Thyroid gland (tissue), 4 donors: ENCODE results near the gene PUM2. TPM values are rescaled to one million over a fixed set of nuclear protein-coding genes. Genes with fewer than 3 reads are reported as not detected.
A peak's percentile ranks its signal among the peaks of the same experiment; 100 is the strongest.

Experiments used
- DNase-seq, 2 donors: peaks; one replicate each; pipeline ENCODE4 v3.0.0-alpha.2; 2019
- H3K27ac ChIP-seq, 3 donors: fragments of 200-600 bp; sonication (generic); 1 replicate in 2 of 3; 2 replicates in 1 of 3; pipeline ENCODE4 v1.5.1; 2016 to 2019; ENCODE audit warnings: mild to moderate bottlenecking in 1 of 3, moderate library complexity in 1 of 3
- H3K27me3 ChIP-seq: fragments of 200-600 bp; sonication (generic); one replicate; pipeline ENCODE4 v1.5.1; 2019
- H3K36me3 ChIP-seq, 2 donors: fragments of 200-600 bp; sonication (generic); one replicate each; pipeline ENCODE4 v1.5.1; 2016 to 2019
- H3K4me1 ChIP-seq, 2 donors: fragments of 200-600 bp; sonication (generic); one replicate each; pipeline ENCODE4 v1.5.1; 2017 to 2019
- H3K4me3 ChIP-seq, 3 donors: fragments of 200-600 bp; sonication (generic); replicated peaks in 1 of 3; 1 replicate in 2 of 3; 2 replicates in 1 of 3; pipeline ENCODE4 v1.5.1; 2016; ENCODE audit warnings: mild to moderate bottlenecking in 1 of 3
- H3K9me3 ChIP-seq: fragments of 200-600 bp; sonication (generic); one replicate; pipeline ENCODE4 v1.5.1; 2017
- POLR2A ChIP-seq, 2 donors: fragments of 450-650 bp; IDR thresholded peaks; one replicate each; pipeline ENCODE4 v1.6.1; 2017; ENCODE audit warnings: antibody characterized with exemption in 2 of 2, mild to moderate bottlenecking in 2 of 2, moderate library complexity in 1 of 2
- WGBS, 2 donors: methylation state at CpG; one replicate each; pipeline ENCODE4 v1.1.5; 2017; 5-methylcytosine and 5-hydroxymethylcytosine counted together
- intact Hi-C: fragments of 100-400 bp; cut with DNase I; formaldehyde crosslinking; loops from one replicate; pipeline ENCODE4 v1.15.1; 2023
- small RNA-seq: library from RNA; depleted of rRNA; stranded (forward); fragments of <200 nt; gene quantifications from one replicate; pipeline ENCODE3, GENCODE V24; 2016
- total RNA-seq, 4 donors: library from RNA; depleted of rRNA; stranded (reverse); fragments of >200 nt; gene quantifications; one replicate each; pipeline ENCODE4 v1.2.3, GENCODE V29; 2016
- TF ChIP-seq, protein P1 (sequence below), 6 experiments: fragments of 200-600 bp in 3 of 6; fragments of 450-650 bp in 3 of 6; sonication (generic) in 3 of 6; IDR thresholded peaks; one replicate each; pipeline ENCODE4 v1.5.1; 2016 to 2019; ENCODE audit warnings: antibody characterized with exemption in 6 of 6, mild to moderate bottlenecking in 2 of 6, inconsistent platforms in 1 of 6, moderate library complexity in 1 of 6

The PUM2 gene
- total RNA-seq, 4 donors from 2014 or later: 87.5 to 102 (median 91.8) TPM

DNA sequence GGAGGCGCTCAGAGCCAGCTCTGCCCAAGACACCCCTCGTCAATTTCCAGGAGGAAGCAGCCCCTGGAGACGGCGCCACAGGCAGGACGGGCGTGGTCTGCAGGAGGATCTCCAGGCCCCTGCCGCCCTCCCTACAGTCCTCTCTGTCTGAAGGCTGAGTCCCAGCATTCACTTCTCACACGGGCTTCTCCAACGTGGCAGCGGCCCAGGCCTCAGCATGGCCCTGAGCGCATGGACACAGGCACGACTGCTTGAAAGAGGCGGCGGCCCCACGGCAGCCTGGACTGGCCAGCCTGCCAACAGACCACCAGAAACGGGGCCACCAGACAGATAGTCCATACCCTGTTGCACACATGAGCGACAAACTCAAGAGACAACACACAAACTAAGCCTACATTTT lies 149.0 kb downstream of the PUM2 start:
- H3K27me3 ChIP-seq: no peaks in the 10 kb centered on the region
- H3K4me1 ChIP-seq: peaks cover 10 to 34% of the 10 kb centered on the region in 2 donors
- WGBS, 2 donors: 93 to 95% methylated on average over 16 to 17 of the region's 17 CpGs
- no peak for DNase-seq
- H3K36me3 ChIP-seq: no peaks in the 10 kb centered on the region
- no peak overlapping the region for H3K4me3 ChIP-seq
- TF ChIP-seq, protein P1, sequence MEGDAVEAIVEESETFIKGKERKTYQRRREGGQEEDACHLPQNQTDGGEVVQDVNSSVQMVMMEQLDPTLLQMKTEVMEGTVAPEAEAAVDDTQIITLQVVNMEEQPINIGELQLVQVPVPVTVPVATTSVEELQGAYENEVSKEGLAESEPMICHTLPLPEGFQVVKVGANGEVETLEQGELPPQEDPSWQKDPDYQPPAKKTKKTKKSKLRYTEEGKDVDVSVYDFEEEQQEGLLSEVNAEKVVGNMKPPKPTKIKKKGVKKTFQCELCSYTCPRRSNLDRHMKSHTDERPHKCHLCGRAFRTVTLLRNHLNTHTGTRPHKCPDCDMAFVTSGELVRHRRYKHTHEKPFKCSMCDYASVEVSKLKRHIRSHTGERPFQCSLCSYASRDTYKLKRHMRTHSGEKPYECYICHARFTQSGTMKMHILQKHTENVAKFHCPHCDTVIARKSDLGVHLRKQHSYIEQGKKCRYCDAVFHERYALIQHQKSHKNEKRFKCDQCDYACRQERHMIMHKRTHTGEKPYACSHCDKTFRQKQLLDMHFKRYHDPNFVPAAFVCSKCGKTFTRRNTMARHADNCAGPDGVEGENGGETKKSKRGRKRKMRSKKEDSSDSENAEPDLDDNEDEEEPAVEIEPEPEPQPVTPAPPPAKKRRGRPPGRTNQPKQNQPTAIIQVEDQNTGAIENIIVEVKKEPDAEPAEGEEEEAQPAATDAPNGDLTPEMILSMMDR (IDR thresholded peaks at IDR 0.05): no peak
- no peak for TF ChIP-seq POLR2A (IDR thresholded peaks at IDR 0.05)
- no peak overlapping the region for H3K27ac ChIP-seq
- intact Hi-C loops: no loop called here
- H3K9me3 ChIP-seq: no peaks in the 10 kb centered on the region

DNA sequence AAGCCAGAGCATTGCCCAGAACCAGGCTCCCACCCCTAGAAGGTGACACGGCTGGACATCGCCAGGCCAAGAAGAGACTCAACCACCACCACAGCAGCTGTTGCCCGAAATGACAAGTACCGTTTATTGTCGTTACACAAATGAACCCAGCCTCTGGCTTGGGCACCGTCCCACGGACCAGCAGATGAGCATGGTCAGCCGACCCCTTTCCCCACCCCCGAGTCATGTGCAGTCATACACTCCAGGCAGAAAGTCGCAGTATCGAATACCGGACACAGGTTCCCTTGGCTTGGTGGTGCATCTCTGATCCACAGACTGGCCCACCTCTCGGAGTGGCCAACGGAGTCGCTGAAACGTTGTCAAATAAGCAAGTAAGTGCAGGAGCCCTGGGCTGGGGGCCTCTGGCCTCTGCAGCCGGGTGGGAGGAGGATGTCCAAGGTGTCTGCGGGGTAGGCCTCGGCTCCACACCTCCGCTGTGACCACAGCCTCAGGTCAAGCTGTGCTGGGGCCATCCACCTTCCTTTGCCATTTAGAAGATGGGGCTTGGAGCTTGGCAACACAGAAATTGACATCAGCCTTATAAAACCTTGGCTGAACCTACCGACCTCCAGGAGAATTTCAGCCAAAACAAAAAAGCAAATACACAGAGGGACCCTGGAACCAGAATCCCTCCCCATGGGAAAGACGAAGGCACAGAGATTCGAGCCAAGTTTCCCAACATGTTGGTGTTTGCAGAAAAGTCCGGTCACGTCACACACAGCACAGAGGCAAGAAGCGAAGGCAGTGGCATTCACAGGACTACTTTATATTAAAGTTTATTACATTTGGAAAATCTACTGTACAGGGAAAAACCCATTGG lies 149.7 kb downstream of the PUM2 start:
- Histone ChIP-seq H3K4me1 (peaks cover 17 to 34% of the 10 kb centered on the region in 2 donors), H3K27me3 (no peaks in the 10 kb centered on the region), H3K27ac (no peak overlapping the region), H3K4me3 (no peak overlapping the region), H3K36me3 (no peaks in the 10 kb centered on the region), H3K9me3 (no peaks in the 10 kb centered on the region)
- intact Hi-C loops: no loop called here
- TF ChIP-seq, protein P1 (IDR thresholded peaks at IDR 0.05): no peak
- TF ChIP-seq POLR2A (IDR thresholded peaks at IDR 0.05): no peak
- DNase-seq: no peak
- 93 to 95% methylated on average over 25 to 26 of the region's 26 CpGs for WGBS, 2 donors

DNA sequence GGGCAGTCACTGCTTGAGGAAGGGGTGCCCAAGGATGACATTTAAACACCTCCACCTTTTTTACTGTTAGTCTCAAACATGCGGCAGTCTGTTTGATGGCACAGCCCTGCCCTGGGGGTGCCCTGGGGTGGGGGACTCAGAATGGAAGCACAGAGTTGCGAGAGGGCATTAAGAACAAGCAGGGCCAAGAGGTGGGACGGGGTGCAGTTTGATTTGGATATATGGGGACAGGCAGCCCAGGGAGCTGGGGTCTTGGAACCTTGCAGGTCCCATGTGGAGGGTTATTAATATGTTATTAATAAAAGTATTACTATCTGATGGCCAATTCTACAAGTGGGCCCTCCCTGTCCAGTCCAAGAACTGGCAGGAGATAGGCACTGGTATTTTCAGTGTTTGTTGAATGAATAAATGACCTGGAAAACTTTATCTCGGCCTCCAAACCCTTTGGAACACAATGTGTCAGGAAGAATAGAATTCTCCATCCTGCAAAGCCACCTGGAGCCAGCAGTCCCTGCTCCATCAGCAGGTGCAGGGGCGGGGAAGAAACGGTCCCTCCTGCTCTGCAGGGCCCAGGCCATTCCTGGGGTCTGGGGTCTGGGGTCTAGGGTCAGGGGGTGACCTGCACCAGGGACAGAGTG lies 150.9 kb downstream of the PUM2 start:
- intact Hi-C loops: no loop called here
- WGBS, 2 donors: 95 to 96% methylated on average over 6 of the region's 6 CpGs

DNA sequence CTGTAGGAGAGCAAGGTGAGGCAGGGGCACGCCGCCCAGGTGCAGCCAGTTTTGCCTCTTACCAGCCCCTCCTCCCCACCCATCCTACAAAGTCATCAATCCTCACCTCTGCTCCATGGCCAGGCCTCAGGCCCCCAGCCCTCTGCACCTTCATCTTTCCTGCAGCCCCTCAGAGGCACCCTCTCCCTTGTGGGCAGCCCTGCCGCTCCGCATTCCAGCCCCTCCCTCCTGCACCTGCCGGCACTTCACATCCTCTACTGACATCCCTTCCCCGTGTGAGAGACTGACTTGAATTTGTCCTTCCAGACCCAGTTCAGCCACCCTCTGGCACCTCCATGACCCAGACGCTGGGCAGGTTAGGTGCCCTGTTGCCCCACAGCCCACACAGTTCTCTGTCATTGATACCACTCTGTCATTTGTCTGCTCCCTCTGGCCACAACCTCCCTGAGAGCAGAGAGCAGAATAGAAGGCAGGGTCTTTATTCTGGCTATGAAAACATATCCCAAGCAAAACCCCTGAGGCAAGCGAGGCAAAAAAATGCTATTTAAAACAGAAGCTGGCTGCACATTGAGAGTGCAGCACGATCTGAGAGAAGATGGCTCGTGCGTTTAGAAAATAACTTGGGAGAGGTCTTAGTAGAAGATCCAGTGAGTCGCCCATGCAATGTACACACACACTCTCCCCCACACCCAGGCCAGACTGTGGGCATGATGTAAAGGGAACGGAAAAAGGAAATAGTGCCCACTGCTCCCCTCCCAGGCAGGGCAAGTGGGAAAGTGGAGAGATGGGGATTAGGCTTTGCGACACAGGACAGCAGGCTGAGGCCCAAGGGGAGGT lies 151.6 kb downstream of the PUM2 start:
- Histone ChIP-seq H3K4me3 (no peak overlapping the region), H3K9me3 (no peaks in the 10 kb centered on the region), H3K36me3 (no peaks in the 10 kb centered on the region), H3K27ac (peak overlapping the region in 2 of 3 donors; percentile 57 to 71), H3K27me3 (no peaks in the 10 kb centered on the region), H3K4me1 (peaks cover 23 to 41% of the 10 kb centered on the region in 2 donors)
- TF ChIP-seq, protein P1 (IDR thresholded peaks at IDR 0.05): no peak
- TF ChIP-seq POLR2A (IDR thresholded peaks at IDR 0.05): no peak
- 83 to 85% methylated on average over 14 of the region's 14 CpGs for WGBS, 2 donors
- DNase-seq: no peak
- intact Hi-C loops: no loop called here

More for the DNA sequence above, 150.9 kb downstream of the PUM2 start:
- no peak for DNase-seq
- no peaks in the 10 kb centered on the region for H3K36me3 ChIP-seq
- H3K9me3 ChIP-seq: no peaks in the 10 kb centered on the region
- H3K4me1 ChIP-seq: peaks cover 20 to 34% of the 10 kb centered on the region in 2 donors
- TF ChIP-seq, protein P1 (IDR thresholded peaks at IDR 0.05): no peak
- no peaks in the 10 kb centered on the region for H3K27me3 ChIP-seq
- no peak overlapping the region for H3K4me3 ChIP-seq
- H3K27ac ChIP-seq: no peak overlapping the region

Small RNA genes lying within 50 kb of the gene (small RNA-seq; reads per million reads assigned to genes)
- not detected for gene RNU7-113P

Other genes with a start within 250 kb of the PUM2 start
- 10 to 100 TPM; 21.9 to 28.0 (median 24.7) TPM for gene SDC1, start 125.7 kb downstream of the PUM2 start, total RNA-seq
- 100 to 1,000 TPM; 238 to 381 (median 271) TPM for gene RHOB, start 96.2 kb upstream of the PUM2 start, total RNA-seq